HepG2 (cell line): Measurements from ENCODE around the gene TSGA10. TPM values are rescaled to one million over a fixed set of nuclear protein-coding genes. Genes with fewer than 3 reads are reported as not detected.

ENCODE experiments used
- EED ChIP-seq: sonication (generic); formaldehyde crosslinking; IDR thresholded peaks from 2 replicates; pipeline ENCODE4 v1.5.0; 2020; ENCODE audit warnings: mild to moderate bottlenecking, missing genetic modification reagents
- ELF3 ChIP-seq: IDR thresholded peaks from 2 replicates; pipeline ENCODE4 v1.6.1; 2016; ENCODE audit warnings: missing genetic modification reagents, missing compliant biosample characterization
- EZH2 ChIP-seq: conservative IDR thresholded peaks from 2 replicates; pipeline ENCODE4 v1.6.1; 2012; ENCODE audit warnings: mild to moderate bottlenecking, low read depth, low read length, moderate library complexity
- HIC2 ChIP-seq: sonication (generic); formaldehyde crosslinking; IDR thresholded peaks from 2 replicates; pipeline ENCODE4 v1.9.0; 2022; ENCODE audit warnings: low read depth, missing genetic modification reagents
- POLR2A ChIP-seq, 2 experiments: IDR thresholded peaks; 2 replicates each; pipeline ENCODE4 v1.6.1; 2011; ENCODE audit warnings: low read depth in 2 of 2, low read length in 2 of 2, mild to moderate bottlenecking in 1 of 2, moderate library complexity in 1 of 2; ENCODE audit not compliant: insufficient read depth in 1 of 2
- RORA ChIP-seq: sonication (generic); formaldehyde crosslinking; IDR thresholded peaks from 2 replicates; pipeline ENCODE4 v1.5.0; 2020; ENCODE audit warnings: mild to moderate bottlenecking, missing genetic modification reagents, moderate library complexity
- SMARCC2 ChIP-seq: fragments of 450-650 bp; IDR thresholded peaks from 2 replicates; pipeline ENCODE4 v1.6.1; 2017; ENCODE audit warnings: antibody characterized with exemption, mild to moderate bottlenecking
- ZFP82 ChIP-seq: sonication (generic); formaldehyde crosslinking; IDR thresholded peaks from 2 replicates; pipeline ENCODE4 v1.5.1; 2020; ENCODE audit warnings: mild to moderate bottlenecking, missing genetic modification reagents, borderline replicate concordance
- ZNF230 ChIP-seq: sonication (generic); formaldehyde crosslinking; IDR thresholded peaks from 2 replicates; pipeline ENCODE4 v1.4.0; 2020; ENCODE audit warnings: mild to moderate bottlenecking, missing genetic modification reagents
- ZNF317 ChIP-seq: sonication (generic); formaldehyde crosslinking; IDR thresholded peaks from 2 replicates; pipeline ENCODE4 v1.5.0; 2020; ENCODE audit warnings: mild to moderate bottlenecking, missing genetic modification reagents
- ZNF326 ChIP-seq: sonication (generic); formaldehyde crosslinking; IDR thresholded peaks from 2 replicates; pipeline ENCODE4 v1.4.0; 2020; ENCODE audit warnings: missing genetic modification reagents, borderline replicate concordance
- ZNF337 ChIP-seq: sonication (generic); formaldehyde crosslinking; IDR thresholded peaks from 2 replicates; pipeline ENCODE4 v1.5.1; 2020; ENCODE audit warnings: missing genetic modification reagents, low read depth, mild to moderate bottlenecking, borderline replicate concordance
- ZNF567 ChIP-seq: sonication (generic); formaldehyde crosslinking; IDR thresholded peaks from 2 replicates; pipeline ENCODE4 v1.8.1; 2023; ENCODE audit warnings: mild to moderate bottlenecking, missing genetic modification reagents, borderline replicate concordance
- ZNF768 ChIP-seq: sonication (generic); formaldehyde crosslinking; IDR thresholded peaks from 2 replicates; pipeline ENCODE4 v1.4.0; 2020; ENCODE audit warnings: missing genetic modification reagents
- ZSCAN12 ChIP-seq: sonication (generic); formaldehyde crosslinking; IDR thresholded peaks from 2 replicates; pipeline ENCODE4 v1.9.0; 2021; ENCODE audit warnings: mild to moderate bottlenecking, missing genetic modification reagents
- polyA plus RNA-seq, 8 experiments: library from polyadenylated mRNA; depleted of rRNA in 3 of 8; stranded (reverse) in 7 of 8; unstranded in 1 of 8; fragments of >200 nt; fragmentation: Illumina TruSeq in 4 of 8; extraction: Trizol in 4 of 8; gene quantifications; 2 replicates each; pipeline versions ENCODE4 v1.2.1 to v1.2.3, GENCODE V29; 2011 to 2016; ENCODE audit warnings: low read depth in 4 of 8, missing spikeins in 1 of 8, mixed read lengths in 1 of 8; ENCODE audit not compliant: insufficient read depth in 1 of 8
- total RNA-seq, 5 experiments: library from RNA; depleted of rRNA; stranded (reverse); fragments of >200 nt; fragmentation: Illumina TruSeq; extraction: Trizol; gene quantifications; 2 replicates each; pipeline ENCODE4 v1.2.3, GENCODE V29; 2016; ENCODE audit warnings: low read depth in 1 of 5
- TF ChIP-seq, protein P1 (sequence below): sonication (generic); formaldehyde crosslinking; IDR thresholded peaks from 2 replicates; pipeline ENCODE4 v1.5.0; 2020; ENCODE audit warnings: mild to moderate bottlenecking, missing genetic modification reagents
- TF ChIP-seq, protein P2 (sequence below): sonication (generic); formaldehyde crosslinking; IDR thresholded peaks from 2 replicates; pipeline ENCODE4 v1.4.0; 2020; ENCODE audit warnings: missing genetic modification reagents
- TF ChIP-seq, protein P3 (sequence below): sonication (generic); formaldehyde crosslinking; IDR thresholded peaks from 2 replicates; pipeline ENCODE4 v1.5.0; 2020; ENCODE audit warnings: missing genetic modification reagents
- TF ChIP-seq, protein P4 (sequence below), 2 experiments: sonication (generic) in 1 of 2; formaldehyde crosslinking in 1 of 2; IDR thresholded peaks; 2 replicates each; pipeline versions ENCODE4 v1.5.1 to v1.6.1; 2011 to 2020; ENCODE audit warnings: borderline replicate concordance in 1 of 2, low read depth in 1 of 2, low read length in 1 of 2, mild to moderate bottlenecking in 1 of 2, missing genetic modification reagents in 1 of 2, moderate library complexity in 1 of 2

The TSGA10 gene
- total and polyA plus RNA-seq, 2 of the 13 experiments (the other 11 are each of a cell fraction or from before 2014, with no cell fraction given) = 4.7 to 13.1 TPM

DNA sequence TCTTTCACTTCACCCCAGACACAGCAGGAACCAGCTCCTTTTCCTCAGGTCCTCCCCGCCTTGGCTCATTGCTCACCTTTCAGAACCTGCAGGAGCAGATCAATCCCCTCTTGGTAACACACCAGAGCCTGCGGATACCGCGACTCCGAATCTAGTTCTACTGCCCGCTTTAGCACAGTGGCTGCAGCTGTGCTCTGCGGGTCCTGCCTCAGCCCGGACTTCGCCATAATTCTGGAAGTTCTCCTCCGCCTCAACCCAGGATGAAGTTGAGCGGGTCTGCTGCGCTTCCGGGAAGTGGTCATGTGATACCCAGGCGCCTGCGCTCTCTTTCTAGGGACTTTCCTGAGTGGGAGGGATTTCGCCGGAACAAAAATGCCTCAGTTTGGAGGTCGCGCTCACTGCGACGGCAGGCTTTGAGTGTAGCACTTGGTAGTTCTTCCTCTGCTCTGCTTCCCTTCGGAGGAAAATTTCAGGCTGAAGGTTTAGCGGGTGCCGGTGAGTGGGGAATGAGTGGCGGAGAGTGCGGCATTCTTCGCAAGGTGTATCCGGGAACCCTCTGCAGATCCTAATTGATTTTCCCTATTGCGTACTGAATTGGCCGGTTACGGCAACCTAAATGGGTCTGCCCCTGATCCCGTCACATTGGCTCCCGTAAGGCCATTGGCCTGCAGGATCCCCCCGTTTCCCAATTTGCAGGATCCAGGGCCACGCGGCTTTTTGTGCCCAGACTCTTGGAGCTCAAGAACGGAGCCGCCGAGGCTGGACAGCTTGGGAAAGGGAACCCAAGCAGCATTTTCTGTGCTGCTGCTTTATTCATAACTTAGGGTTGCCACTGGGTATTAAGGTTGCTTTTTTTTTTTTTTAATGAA lies 26.2 kb upstream of the TSGA10 start, which contains the start of the genes MITD1 and MRPL30 (continued):
- no peak for TF ChIP-seq RORA (CRISPR knock-in tag)
- TF ChIP-seq, protein P1, sequence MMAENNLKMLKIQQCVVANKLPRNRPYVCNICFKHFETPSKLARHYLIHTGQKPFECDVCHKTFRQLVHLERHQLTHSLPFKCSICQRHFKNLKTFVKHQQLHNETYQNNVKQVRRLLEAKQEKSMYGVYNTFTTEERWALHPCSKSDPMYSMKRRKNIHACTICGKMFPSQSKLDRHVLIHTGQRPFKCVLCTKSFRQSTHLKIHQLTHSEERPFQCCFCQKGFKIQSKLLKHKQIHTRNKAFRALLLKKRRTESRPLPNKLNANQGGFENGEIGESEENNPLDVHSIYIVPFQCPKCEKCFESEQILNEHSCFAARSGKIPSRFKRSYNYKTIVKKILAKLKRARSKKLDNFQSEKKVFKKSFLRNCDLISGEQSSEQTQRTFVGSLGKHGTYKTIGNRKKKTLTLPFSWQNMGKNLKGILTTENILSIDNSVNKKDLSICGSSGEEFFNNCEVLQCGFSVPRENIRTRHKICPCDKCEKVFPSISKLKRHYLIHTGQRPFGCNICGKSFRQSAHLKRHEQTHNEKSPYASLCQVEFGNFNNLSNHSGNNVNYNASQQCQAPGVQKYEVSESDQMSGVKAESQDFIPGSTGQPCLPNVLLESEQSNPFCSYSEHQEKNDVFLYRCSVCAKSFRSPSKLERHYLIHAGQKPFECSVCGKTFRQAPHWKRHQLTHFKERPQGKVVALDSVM = peak; percentile 60
- TF ChIP-seq ZSCAN12 (CRISPR knock-in tag) = no peak
- TF ChIP-seq ZNF326 (CRISPR knock-in tag) = no peak
- TF ChIP-seq, protein P2, sequence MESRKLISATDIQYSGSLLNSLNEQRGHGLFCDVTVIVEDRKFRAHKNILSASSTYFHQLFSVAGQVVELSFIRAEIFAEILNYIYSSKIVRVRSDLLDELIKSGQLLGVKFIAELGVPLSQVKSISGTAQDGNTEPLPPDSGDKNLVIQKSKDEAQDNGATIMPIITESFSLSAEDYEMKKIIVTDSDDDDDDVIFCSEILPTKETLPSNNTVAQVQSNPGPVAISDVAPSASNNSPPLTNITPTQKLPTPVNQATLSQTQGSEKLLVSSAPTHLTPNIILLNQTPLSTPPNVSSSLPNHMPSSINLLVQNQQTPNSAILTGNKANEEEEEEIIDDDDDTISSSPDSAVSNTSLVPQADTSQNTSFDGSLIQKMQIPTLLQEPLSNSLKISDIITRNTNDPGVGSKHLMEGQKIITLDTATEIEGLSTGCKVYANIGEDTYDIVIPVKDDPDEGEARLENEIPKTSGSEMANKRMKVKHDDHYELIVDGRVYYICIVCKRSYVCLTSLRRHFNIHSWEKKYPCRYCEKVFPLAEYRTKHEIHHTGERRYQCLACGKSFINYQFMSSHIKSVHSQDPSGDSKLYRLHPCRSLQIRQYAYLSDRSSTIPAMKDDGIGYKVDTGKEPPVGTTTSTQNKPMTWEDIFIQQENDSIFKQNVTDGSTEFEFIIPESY (CRISPR knock-in tag) = peak; percentile 77
- TF ChIP-seq EED = peak; percentile 87
- TF ChIP-seq, protein P3, sequence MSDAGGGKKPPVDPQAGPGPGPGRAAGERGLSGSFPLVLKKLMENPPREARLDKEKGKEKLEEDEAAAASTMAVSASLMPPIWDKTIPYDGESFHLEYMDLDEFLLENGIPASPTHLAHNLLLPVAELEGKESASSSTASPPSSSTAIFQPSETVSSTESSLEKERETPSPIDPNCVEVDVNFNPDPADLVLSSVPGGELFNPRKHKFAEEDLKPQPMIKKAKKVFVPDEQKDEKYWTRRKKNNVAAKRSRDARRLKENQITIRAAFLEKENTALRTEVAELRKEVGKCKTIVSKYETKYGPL (CRISPR knock-in tag) = peak; percentile 72
- TF ChIP-seq, protein P4, sequence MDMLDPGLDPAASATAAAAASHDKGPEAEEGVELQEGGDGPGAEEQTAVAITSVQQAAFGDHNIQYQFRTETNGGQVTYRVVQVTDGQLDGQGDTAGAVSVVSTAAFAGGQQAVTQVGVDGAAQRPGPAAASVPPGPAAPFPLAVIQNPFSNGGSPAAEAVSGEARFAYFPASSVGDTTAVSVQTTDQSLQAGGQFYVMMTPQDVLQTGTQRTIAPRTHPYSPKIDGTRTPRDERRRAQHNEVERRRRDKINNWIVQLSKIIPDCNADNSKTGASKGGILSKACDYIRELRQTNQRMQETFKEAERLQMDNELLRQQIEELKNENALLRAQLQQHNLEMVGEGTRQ (IDR thresholded peaks at IDR 0.05; ENCODE audit: low read depth, low read length) = peak; percentile 92
- TF ChIP-seq, protein P4 (CRISPR knock-in tag; IDR thresholded peaks at IDR 0.05; ENCODE audit: borderline replicate concordance) = peak; percentile 99
- TF ChIP-seq ZNF768 (CRISPR knock-in tag) = peak; percentile 57
- peak; percentile 72 for TF ChIP-seq ZNF230
- TF ChIP-seq ZNF317 (CRISPR knock-in tag) = peak; percentile 92
- TF ChIP-seq SMARCC2 = 0 out of 2 replicates have a peak, but pooled peaks have one; percentile 36
- TF ChIP-seq HIC2 (CRISPR knock-in tag) = peak; percentile 66; the same call in 1 of the 2 replicates
- TF ChIP-seq ZFP82 (CRISPR knock-in tag) = peak; percentile 66; the same call in 1 of the 2 replicates
- TF ChIP-seq POLR2A (IDR thresholded peaks at IDR 0.05; ENCODE audit: insufficient read depth in 1 of 2, low read depth in 2 of 2, low read length in 2 of 2) = peak; percentile 95 to 99
- peak; percentile 96 for TF ChIP-seq ELF3 (CRISPR knock-in tag)
- no peak for TF ChIP-seq EZH2
- peak; percentile 93; the same call in 1 of the 2 replicates for TF ChIP-seq ZNF337 (CRISPR knock-in tag)
- peak; percentile 91 for TF ChIP-seq ZNF567
